OCI-LY7 (cell line): ENCODE results near the gene LAMTOR4.

Experiments
- CTCF ChIP-seq: fragments of 200-600 bp; sonication (generic); conservative IDR thresholded peaks from 2 replicates; pipeline ENCODE4 v1.5.1; 2014; ENCODE audit warnings: mild to moderate bottlenecking, antibody characterized with exemption, low read length, moderate library complexity, mixed read lengths
- EZH2phosphoT487 ChIP-seq: fragments of 200-600 bp; sonication (generic); IDR thresholded peaks from 2 replicates; pipeline ENCODE4 v1.6.1; 2018; ENCODE audit warnings: low read depth, borderline replicate concordance, mild to moderate bottlenecking, mixed run types, antibody characterized with exemption, low read length, moderate library complexity, mixed read lengths

DNA sequence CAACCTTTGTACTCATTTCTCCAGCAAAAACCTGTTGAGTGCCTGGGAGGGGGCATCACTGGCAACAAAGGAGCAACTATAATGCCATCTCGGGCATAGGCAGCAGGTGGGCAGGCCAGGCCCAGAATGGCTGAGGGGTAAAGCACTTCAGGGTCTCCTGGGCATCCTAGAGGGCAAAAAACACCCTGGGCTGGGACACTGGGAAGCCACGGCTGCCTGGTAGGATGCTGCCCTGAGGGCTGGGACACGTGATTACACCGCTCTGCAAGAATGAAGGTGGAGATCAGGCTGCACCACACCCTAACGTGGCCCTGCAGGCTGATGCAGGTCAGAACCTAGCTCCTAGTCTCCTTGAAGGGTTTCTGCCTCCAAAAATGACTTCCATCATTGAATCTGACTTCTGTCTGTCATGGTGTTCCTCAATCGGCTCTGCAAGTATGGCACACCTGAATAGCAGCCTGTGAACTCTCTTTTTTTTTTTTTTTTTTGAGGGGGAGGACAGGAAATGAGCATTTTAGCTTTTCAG is 14.4 kb downstream of the LAMTOR4 start:
- TF ChIP-seq CTCF (no peak), EZH2phosphoT487 (no peak)
